Stimulated activated CD4-positive, alpha-beta T cell treated with anti-CD3 and anti-CD28 coated beads, Interleukin-4, amount 100 ng/mL, for 4 hours (primary cell): Measurements from ENCODE around the gene ZBTB16.

Experiments used
- DNase-seq, 2 experiments: peaks; one replicate each; pipeline ENCODE4 v3.0.0-alpha.2; 2020

Gene ZBTB16

DNA sequence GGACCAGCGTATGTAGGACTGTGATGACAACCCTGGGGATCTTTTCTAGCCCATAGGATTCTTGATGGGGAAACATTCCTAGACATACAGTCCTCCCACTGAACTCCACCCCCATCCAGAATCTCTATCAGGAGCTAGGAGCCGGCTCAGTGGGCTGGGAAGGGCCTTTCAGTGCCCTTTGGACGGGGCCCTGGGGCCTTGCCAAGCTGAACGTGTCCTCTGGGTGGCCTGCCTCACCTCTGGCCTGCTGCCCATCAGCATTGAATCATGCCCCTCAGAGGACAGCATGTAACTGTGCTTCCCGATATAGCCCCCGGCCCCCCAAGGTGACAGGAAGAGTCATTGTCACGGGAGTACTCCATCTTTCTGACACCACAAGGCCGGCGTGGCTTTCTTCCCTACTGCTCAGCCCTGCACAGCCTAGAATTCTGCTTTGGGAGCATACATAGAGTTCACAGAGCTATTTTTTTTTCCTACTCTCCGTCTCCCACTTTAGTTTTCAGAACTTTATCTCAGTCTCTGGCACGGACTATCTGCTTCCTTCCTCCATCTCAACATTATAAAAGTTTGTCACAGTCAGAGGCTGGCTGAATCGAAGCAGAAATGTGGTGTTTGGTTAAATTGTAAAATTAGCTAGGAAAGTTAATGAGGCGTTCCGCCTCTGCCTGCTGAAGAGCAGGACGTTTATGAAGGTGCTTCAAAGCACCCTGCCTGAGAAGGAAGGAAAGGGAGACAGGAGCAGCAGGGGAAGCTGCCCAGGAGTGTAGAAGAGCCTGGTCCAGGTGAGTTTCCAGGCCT, 111.9 kb downstream of the ZBTB16 start:
- no peak for DNase-seq

DNA sequence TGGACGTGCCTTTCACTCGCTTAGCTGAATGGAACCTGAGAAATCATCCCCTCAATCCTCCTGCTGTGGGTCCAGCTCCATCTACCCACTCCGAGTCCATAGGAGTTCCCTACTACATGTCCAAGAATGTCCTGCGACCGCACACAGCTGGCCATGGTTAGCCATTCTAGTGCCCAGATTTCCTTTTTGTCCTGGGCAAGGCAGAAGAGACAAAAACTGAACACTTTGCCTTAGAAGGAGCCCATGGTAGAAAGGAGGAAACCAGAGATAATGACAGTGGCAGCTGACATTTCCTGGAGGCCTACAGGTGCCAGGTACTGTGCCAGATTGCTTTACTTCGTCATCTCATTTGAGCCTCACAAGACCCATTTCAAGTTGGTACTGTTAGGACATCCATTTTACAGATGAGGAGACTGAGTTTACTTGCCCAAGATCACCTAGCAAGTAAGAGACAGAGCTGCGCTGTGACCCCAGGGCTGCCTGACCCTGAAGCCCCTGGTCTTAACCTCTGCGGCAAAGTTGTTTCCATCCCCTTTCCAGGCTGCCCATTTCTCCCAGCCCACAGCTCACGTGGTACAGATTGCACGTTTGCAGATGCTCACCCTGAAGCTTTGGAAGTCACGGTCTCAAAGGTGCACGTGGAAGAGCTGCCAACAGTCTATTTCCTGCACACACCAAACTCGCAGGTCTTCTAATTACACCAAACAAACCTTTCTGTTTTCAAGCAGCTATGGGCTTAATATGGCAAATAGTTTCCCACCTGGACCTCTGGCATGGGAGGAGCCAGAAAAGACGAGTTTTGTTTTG, 112.7 kb downstream of the ZBTB16 start:
- DNase-seq, result no peak

- DNase-seq, result no peak
Measured at GRCh38 chr11:114172871-114173444, 113.4 kb downstream of the ZBTB16 start.

GRCh38 chr11:114173843-114174242, 114.3 kb downstream of the ZBTB16 start:
- DNase-seq, result no peak

GRCh38 chr11:114174712-114175495, 115.4 kb downstream of the ZBTB16 start:
- no peak for DNase-seq

- no peak for DNase-seq
Measured at GRCh38 chr11:114175706-114176105, 116.2 kb downstream of the ZBTB16 start.

DNA sequence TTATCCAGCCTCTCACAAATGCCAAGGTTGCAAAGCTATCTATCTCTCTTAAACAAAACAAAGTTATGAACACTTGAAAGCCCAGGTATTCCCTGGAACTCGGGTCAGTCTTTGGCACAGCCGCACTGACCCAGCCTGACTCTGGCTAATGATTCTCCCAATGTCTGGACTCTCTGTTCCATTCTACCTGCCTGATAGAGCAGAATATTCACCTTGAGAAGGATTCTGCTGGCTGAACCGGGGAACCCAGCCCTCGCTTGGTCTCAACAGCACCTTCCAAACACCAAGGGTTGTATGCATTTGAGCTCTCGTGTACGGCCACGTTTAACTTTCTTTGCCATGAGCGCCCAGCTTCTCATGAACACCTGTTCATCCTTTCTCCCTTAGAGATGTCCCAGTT, 116.8 kb downstream of the ZBTB16 start:
- no peak for DNase-seq

DNA sequence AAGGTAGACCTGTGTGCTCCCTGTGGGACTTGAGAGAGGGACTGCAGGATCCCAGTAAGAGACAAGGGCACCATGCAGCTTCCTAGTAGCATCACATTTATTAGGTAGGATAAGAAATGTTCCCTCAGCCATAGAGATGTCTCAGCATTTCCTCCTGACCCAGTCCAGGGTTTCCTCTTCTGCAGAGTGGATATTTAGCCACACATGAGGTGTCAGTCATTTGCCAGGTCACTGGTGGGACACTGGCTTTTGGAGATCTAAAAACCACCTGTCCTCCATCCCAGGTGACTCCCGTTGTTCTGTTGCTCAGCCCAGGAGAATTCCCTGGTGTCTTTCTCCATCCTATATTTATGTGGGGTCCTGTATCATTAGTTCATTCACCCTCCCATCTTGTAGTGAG, 119.1 kb downstream of the ZBTB16 start:
- no peak for DNase-seq

GRCh38 chr11:114179234-114179941, 119.9 kb downstream of the ZBTB16 start:
- no peak for DNase-seq

GRCh38 chr11:114180301-114181055, 121.0 kb downstream of the ZBTB16 start:
- DNase-seq, result no peak

GRCh38 chr11:114181195-114181594, 121.7 kb downstream of the ZBTB16 start:
- no peak for DNase-seq

GRCh38 chr11:114181752-114182151, 122.2 kb downstream of the ZBTB16 start:
- DNase-seq, result no peak

GRCh38 chr11:114182471-114183043, 123.0 kb downstream of the ZBTB16 start:
- DNase-seq, result no peak

DNA sequence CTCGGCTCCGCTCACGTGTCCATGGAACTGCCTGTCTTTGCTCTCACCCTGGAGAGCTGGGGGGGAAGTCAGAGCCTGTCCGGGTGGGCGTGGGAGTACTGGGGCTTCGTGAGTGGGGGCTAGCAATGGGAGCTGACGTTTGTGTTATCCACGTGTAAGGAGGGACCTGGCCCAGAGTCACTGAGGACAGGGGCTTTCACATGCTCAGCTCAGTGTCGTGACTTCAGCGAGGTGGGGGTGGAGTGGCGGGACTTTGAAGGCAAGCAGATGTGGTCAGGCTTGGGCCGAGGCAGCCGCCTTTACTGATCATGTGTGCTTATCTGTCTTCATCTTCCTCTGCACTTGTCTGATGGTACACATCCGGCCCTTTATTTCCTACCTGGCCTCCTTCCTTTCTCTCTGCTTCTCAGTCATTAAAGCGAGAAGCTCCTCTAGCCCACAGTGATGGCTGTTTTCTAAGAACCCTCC, 123.6 kb downstream of the ZBTB16 start:
- peak; percentile 39 to 51 for DNase-seq

- DNase-seq, result no peak
Measured at GRCh38 chr11:114185436-114185835, 125.9 kb downstream of the ZBTB16 start.

DNA sequence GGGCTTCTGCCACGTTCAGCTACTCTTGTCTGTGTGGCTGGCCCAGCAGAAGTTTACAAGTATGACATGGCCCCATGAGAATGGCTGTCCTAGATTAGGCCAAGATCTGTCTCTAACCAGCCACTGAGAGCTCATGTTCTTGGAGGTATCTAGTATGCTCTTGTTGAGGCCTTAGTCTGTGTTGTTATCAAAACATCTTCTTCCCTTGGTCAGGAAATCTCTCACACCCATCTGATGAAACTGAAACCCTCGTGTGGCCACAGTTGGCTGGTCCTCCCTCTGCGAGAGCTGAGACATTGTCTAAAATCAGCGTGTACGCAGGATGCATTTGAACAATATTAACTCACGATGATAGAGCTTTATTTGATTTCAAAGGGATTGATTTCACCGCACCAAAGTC, 127.7 kb downstream of the ZBTB16 start:
- no peak for DNase-seq

- no peak for DNase-seq
Measured at GRCh38 chr11:114188851-114189570, 129.5 kb downstream of the ZBTB16 start.

GRCh38 chr11:114190630-114191029, 131.1 kb downstream of the ZBTB16 start:
- no peak for DNase-seq

DNA sequence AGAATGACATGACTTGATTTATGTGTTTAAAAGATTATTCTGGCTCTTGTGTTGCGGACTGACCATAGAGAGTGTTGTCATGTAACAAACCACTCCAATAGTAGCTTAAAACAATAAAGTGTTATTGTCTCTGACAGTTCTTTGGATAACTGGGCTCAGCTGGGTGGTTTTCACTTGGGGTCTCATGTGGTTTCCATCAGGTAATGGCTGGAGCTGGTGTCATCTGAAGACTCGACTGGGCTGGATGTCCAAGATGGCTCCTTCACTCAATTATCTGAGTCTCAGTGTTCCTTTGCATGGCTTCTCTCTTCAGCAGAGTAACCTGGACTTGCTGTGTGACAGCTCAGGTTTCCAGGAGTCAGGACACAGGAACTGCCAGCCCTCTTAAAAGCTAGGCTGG, 132.4 kb downstream of the ZBTB16 start:
- DNase-seq, result no peak

GRCh38 chr11:114192841-114193389, 133.4 kb downstream of the ZBTB16 start:
- no peak for DNase-seq
